Lower leg skin (tissue), 3 donors: ENCODE data around the gene CYLD.

Experiments
- POLR2A ChIP-seq, 2 donors: fragments of 450-650 bp; IDR thresholded peaks; one replicate each; pipeline ENCODE4 v1.6.1; 2016 to 2017; ENCODE audit warnings: antibody characterized with exemption in 2 of 2, mild to moderate bottlenecking in 1 of 2, moderate library complexity in 1 of 2
- TF ChIP-seq, protein P1 (sequence below), 3 donors: fragments of 450-650 bp; IDR thresholded peaks; one replicate each; pipeline ENCODE4 v1.5.1; 2016; ENCODE audit warnings: antibody characterized with exemption in 3 of 3, mild to moderate bottlenecking in 3 of 3, moderate library complexity in 2 of 3

GRCh38 chr16:50778284-50779163 is 36.6 kb downstream of the CYLD start:
- TF ChIP-seq, protein P1, sequence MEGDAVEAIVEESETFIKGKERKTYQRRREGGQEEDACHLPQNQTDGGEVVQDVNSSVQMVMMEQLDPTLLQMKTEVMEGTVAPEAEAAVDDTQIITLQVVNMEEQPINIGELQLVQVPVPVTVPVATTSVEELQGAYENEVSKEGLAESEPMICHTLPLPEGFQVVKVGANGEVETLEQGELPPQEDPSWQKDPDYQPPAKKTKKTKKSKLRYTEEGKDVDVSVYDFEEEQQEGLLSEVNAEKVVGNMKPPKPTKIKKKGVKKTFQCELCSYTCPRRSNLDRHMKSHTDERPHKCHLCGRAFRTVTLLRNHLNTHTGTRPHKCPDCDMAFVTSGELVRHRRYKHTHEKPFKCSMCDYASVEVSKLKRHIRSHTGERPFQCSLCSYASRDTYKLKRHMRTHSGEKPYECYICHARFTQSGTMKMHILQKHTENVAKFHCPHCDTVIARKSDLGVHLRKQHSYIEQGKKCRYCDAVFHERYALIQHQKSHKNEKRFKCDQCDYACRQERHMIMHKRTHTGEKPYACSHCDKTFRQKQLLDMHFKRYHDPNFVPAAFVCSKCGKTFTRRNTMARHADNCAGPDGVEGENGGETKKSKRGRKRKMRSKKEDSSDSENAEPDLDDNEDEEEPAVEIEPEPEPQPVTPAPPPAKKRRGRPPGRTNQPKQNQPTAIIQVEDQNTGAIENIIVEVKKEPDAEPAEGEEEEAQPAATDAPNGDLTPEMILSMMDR (IDR thresholded peaks at IDR 0.05) = no peak
- TF ChIP-seq POLR2A (IDR thresholded peaks at IDR 0.05) = no peak
